Activated T-helper 1 cell treated with Interleukin-2 at 50 U/mL for 16 hours (primary cell): Measurements from ENCODE around the gene GGTLC1.

ENCODE experiments used
- DNase-seq: peaks from one replicate; pipeline ENCODE4 v3.0.0-alpha.2; 2020; ENCODE audit warnings: low read depth

GGTLC1 gene

DNA sequence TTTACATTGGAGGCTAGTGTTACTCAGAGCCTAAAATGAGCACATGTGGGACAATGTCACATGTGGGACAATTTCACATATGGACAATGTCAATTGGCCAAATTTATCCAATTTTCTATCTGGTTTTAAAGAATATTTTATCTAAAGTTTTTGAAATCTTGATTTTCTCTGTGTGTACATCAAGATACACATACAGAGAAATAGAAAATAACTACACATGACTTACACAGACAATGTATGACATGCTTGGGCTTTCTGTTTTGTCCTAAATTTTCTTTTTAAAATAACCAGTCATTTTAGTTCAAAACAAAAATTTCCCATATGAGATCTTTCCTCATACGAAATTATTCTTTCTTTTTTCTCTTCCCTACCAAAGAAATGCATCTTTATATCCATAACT lies 24.6 kb downstream of the GGTLC1 start:
- DNase-seq = no peak

DNA sequence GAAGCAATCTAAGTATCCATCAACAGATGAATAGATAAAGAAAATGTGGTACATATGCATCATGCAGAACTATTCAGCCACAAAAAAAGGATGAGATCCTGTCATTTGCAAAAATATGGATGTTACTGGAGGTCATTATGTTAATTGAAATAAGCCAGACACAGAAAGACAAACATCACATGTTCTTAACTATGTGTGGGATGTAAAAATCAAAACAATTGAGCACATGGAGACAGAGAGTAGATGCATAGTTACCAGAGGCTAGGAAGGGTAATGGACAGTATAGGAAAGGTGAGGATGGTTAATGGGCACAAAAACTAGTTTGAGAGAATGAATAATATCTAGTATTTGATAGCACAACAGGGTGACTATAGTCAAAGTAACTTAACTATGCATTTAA lies 26.3 kb downstream of the GGTLC1 start:
- DNase-seq = no peak

DNA sequence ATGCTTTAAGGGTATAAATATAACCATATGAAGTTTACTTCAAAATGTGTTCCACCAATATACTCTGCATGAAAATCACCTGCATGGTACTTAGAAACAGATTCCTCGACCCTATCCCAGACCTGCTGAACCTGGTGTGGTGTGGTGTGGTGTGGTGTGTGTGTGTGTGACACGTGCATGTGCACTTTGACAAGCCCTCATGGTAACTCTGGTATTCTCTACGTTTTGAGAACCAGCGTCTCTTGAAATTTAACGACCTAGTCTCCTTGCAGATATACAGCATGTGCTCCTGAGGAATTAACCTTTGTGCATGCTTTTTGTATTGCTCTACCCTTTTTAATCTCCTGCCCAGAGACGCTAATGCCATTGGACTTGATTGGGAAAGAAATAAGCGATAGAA lies 29.5 kb downstream of the GGTLC1 start:
- no peak for DNase-seq

DNA sequence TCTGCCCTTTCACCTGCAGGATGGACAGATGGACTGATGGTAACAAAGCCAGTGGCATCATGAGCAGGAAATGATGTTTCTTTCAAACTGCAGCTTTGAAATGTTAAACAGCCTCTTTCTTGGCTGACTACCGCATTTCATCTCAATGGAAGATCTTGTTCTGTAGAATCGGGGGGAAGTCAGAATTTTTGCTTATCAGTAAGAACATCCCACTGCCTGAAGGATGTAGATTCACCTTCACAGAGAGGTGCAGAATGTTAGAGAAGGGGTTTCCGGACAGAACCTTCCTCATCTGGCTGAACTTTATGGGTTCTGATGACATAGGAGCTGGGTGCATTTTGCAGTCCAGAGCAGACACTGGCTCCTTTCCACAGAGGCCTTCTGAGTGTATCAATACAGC lies 32.7 kb downstream of the GGTLC1 start:
- no peak for DNase-seq

DNA sequence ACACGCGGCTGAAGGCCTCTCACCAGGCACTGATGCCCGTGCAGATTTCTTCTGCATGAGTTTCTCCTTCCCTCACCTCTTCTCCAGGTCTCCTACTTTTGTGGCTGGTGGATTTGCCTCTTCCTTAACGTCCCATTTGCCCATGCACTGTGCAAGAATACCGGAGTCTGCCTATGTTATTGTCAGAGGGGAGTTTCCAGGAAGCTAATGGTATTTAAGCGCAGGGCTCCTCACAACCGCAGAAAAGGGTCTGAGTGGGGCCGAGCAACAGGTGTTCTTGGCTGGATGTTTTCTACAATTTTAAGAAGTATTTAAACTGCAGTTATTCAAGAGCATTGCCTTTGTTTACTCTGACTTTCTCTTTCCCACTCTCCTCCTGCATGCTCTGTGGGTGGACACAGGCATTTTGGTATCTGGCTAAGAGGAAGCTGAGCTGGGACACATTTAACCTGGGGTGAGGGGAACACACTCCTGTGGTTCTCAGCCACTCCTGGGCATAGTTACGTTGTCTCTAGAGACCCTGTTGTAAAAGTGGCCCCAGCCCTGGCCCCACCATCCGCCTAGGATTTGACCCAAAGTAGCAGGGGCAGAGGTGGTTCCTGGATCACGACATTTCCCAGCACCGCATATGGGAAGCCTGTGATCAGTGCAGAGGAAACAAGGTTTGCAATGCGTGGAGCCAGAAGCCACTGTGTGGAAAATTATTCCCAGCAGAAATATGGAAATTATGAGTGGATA lies 34.4 kb downstream of the GGTLC1 start:
- no peak for DNase-seq

DNA sequence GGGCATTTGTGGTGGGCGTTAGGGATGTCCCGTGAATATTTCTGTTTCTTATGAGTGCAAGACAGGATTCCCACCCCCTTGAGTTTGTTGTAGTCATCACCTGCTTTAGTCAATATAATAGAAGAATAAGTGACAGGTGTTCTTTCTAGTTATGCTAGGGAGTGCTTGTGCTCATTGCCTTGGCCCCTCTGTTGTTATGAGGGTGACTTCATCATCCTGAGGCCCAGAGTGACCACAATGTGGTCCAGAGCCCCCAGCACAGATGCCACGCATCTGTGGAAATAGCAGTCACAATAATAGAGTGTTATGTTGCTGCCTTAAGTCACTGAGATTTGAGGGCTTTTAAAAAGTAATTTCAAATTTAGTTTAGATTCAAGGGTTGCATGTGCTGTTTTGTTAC lies 42.4 kb downstream of the GGTLC1 start:
- no peak for DNase-seq

DNA sequence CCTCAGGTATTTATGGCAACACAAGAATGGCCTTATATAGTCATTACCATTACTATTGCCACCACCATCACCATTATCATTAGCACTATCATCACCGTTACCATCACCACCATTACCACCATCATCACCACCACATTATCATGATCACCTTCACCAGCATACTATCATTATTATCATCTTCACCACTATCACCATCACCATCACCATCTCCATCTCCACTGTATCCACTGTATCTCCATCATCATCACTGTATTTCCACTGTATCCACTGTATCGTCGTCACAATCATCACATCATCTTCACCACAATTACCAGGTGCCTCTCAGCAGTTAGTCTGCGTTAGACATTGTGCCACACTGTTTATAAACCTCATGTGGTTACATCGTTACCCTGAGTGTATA lies 45.3 kb downstream of the GGTLC1 start:
- no peak for DNase-seq

DNA sequence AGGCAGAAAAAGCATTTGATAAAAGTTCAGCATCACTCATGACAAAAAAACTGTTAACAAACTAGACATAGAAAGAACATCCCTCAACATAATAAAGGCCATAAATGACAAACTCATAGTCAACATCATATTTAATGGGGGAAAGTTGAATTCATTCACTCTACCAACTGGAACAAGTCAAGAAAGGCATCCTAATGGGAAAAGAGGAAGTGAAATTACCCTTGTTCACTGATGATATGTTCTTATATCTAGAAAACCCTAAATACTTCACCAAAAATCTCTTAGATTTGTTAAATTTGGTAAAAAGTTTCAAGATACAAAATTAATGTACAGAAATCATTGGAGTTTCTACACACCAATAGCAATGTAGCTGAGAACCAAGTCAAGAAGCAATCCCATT lies 48.9 kb downstream of the GGTLC1 start:
- DNase-seq = no peak

DNA sequence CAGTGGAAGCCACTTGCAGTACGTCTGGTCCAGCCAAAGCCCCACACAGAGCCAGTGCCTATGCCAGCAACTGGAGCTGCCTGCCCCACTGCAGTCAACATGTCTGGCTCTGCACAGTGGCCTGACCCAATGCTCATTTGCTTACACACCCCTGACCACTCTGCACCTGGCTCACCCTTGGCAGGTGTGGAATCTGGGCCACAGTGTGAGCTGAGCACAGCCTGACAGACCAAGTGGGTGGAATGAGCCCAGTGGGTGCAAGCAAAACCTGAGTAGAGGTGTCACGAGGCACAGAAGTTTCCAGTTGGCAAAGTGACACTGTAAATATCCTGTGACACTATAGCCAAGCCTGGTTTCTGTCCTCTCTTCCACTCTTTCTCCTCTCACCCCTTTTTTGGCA lies 49.5 kb downstream of the GGTLC1 start:
- DNase-seq = no peak

DNA sequence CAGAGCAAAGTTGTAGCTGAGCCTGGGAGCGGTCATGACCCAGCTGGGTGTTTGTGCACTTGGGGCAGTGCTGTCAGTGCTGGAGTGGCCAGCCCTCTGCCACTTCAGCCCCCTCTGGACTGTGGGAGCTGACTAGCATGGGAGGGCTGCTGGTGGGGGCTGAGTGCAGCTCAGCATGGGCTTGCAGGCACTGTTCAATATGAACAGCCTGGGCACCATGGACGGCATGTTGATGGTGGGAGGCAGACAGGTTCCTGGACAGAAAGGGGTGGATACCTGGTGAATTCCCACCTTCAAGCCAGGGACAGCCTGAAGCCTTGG lies 50.5 kb downstream of the GGTLC1 start:
- DNase-seq = no peak

DNA sequence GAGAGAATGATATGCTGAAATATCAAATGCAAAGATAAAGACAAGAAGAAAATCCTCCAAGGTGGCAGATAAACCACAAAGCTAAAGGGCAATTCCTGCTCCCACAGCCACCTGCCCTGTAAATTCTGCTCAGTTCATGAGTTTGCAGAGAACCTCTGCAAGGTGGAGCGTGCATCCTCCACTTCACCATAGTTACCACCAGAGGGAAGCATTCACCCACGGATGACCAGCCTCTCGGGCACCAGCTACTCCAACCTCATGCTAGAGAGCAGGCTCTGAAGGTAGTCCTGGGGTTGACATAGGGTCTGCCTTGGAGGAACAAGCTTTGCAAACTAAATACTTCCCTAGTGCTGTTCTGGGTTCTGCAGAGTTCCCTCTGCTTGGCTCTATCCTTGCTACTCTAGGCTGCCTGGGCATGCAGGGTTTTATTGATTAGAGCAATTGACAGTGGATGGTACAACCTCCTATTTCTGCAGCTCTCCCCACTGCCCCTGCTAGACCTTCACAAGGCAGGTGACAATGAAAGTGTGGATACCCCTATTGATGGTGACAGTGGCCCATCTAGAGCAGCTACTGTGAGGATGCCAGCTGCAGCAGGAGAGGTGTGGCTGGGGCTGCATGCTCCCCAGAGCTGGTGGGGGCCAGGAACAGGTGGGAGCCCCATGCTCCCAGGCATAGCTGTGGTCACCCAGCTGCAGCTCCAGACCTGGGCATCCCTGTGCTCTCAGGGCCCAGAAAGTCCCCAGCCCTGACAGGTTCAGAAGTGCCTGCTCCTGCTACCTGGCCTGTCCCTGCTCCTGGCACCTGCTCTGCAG lies 51.1 kb downstream of the GGTLC1 start:
- DNase-seq = peak; percentile 51
